IMR-90 (cell line): ENCODE measurements around the gene BRD4. TPM values are rescaled to one million over a fixed set of nuclear protein-coding genes. Genes with fewer than 3 reads are reported as not detected.

ENCODE experiments used
- ATAC-seq: fragments of 200-7000 bp; cut with Tn5 transposase; 2 replicates; pipeline ENCODE4 v1.9.1; 2020; ENCODE audit warnings: low read depth, mild to moderate bottlenecking, moderate library complexity
- BruUV-seq: library from RNA; stranded (reverse); fragments of 400-500 nt; replicated peaks from 2 replicates; lab custom pipeline; 2021; lab: Mats Ljungman, UMichigan
- CTCF ChIA-PET: fragments of 300-600 bp; formaldehyde crosslinking; extraction: SDS; loops from one replicate; lab custom pipeline; 2021; ENCODE audit warnings: antibody characterized with exemption; lab: Yijun Ruan, JAX
- POLR2A ChIA-PET: fragments of 300-600 bp; sonication (Branson Sonifier 250); formaldehyde crosslinking; loops from one replicate; lab custom pipeline; 2022; ENCODE audit warnings: antibody characterized with exemption; ENCODE audit not compliant: unreplicated experiment; lab: Charles Lee
- DNase-seq: peaks from one replicate; pipeline ENCODE4 v3.0.0; 2013
- H2AFZ ChIP-seq: replicated peaks from 2 replicates; pipeline ENCODE3; 2013; ENCODE audit warnings: low read length, mild to moderate bottlenecking; ENCODE audit not compliant: poor library complexity
- H2AK5ac ChIP-seq: 2 replicates; pipeline ENCODE4 v1.6.1; 2013; ENCODE audit warnings: low read depth, low read length, inconsistent platforms
- H2AK9ac ChIP-seq: replicated peaks from 2 replicates; pipeline ENCODE3; 2013; ENCODE audit warnings: mild to moderate bottlenecking, low read depth, low read length, moderate library complexity; ENCODE audit not compliant: poor library complexity
- H2BK120ac ChIP-seq: 2 replicates; pipeline ENCODE4 v1.6.1; 2013; ENCODE audit warnings: low read depth, low read length, inconsistent platforms
- H2BK15ac ChIP-seq: 3 replicates; pipeline ENCODE4 v1.6.1; 2013; ENCODE audit warnings: low read depth, low read length, inconsistent platforms
- H2BK20ac ChIP-seq: 2 replicates; pipeline ENCODE4 v1.6.1; 2013; ENCODE audit warnings: low read depth, mild to moderate bottlenecking, inconsistent platforms, low read length, moderate library complexity
- H2BK5ac ChIP-seq: 2 replicates; pipeline ENCODE4 v1.6.1; 2013; ENCODE audit warnings: mild to moderate bottlenecking, low read depth, low read length, inconsistent platforms; ENCODE audit not compliant: poor library complexity, severe bottlenecking
- H3K14ac ChIP-seq: replicated peaks from 2 replicates; pipeline ENCODE4 v1.6.1; 2013; ENCODE audit warnings: low read depth, low read length, inconsistent platforms
- H3K18ac ChIP-seq: 2 replicates; pipeline ENCODE4 v1.6.1; 2013; ENCODE audit warnings: low read depth, low read length, control low read depth
- H3K23ac ChIP-seq: 2 replicates; pipeline ENCODE4 v1.6.1; 2013; ENCODE audit warnings: low read depth, low read length, inconsistent platforms
- H3K27ac ChIP-seq: 2 replicates; pipeline ENCODE4 v1.5.1; 2013; ENCODE audit warnings: mild to moderate bottlenecking, control low read depth, low read length; ENCODE audit not compliant: insufficient read depth
- H3K27me3 ChIP-seq: 2 replicates; pipeline ENCODE4 v1.6.1; 2013; ENCODE audit warnings: low read length; ENCODE audit not compliant: control insufficient read depth, insufficient read depth
- H3K36me3 ChIP-seq: 2 replicates; pipeline ENCODE4 v1.6.1; 2013; ENCODE audit warnings: low read length, mixed read lengths; ENCODE audit not compliant: control insufficient read depth, insufficient read depth
- H3K4ac ChIP-seq: 2 replicates; pipeline ENCODE4 v1.6.1; 2013; ENCODE audit warnings: low read depth, low read length, inconsistent platforms
- H3K4me1 ChIP-seq: 2 replicates; pipeline ENCODE4 v1.6.1; 2013; ENCODE audit warnings: low read length, mixed read lengths; ENCODE audit not compliant: control insufficient read depth, insufficient read depth
- H3K4me2 ChIP-seq: 2 replicates; pipeline ENCODE4 v1.6.1; 2013; ENCODE audit warnings: low read depth, mild to moderate bottlenecking, control low read depth, low read length, moderate library complexity
- H3K4me3 ChIP-seq: 2 replicates; pipeline ENCODE4 v1.5.1; 2013; ENCODE audit warnings: low read depth, mild to moderate bottlenecking, control low read depth, low read length, moderate library complexity; ENCODE audit not compliant: insufficient read depth
- H3K56ac ChIP-seq: 2 replicates; pipeline ENCODE4 v1.6.1; 2013; ENCODE audit warnings: low read length, inconsistent platforms; ENCODE audit not compliant: insufficient read depth; ENCODE audit errors: extremely low read depth
- H3K79me1 ChIP-seq, 2 experiments: 2 replicates each; pipeline ENCODE4 v1.6.1; 2013; ENCODE audit warnings: low read length in 2 of 2, inconsistent platforms in 1 of 2, low read depth in 1 of 2
- H3K9ac ChIP-seq: 2 replicates; pipeline ENCODE4 v1.6.1; 2013; ENCODE audit warnings: low read depth, low read length, control low read depth
- H3K9me1 ChIP-seq: 2 replicates; pipeline ENCODE4 v1.6.1; 2013; ENCODE audit warnings: low read length, inconsistent platforms; ENCODE audit not compliant: insufficient read depth
- H3K9me3 ChIP-seq: 2 replicates; pipeline ENCODE4 v1.6.1; 2013; ENCODE audit warnings: low read length; ENCODE audit not compliant: control insufficient read depth, insufficient read depth
- H4K20me1 ChIP-seq: 2 replicates; pipeline ENCODE4 v1.6.1; 2013; ENCODE audit warnings: low read length, inconsistent platforms; ENCODE audit not compliant: insufficient read depth
- H4K5ac ChIP-seq: 2 replicates; pipeline ENCODE4 v1.6.1; 2013; ENCODE audit warnings: mild to moderate bottlenecking, low read depth, low read length, control low read depth
- H4K8ac ChIP-seq, 2 experiments: 2 replicates each; pipeline ENCODE4 v1.6.1; 2013; ENCODE audit warnings: low read depth in 2 of 2, low read length in 2 of 2, control low read depth in 1 of 2, inconsistent platforms in 1 of 2
- H4K91ac ChIP-seq: 2 replicates; pipeline ENCODE4 v1.6.1; 2013; ENCODE audit warnings: low read depth, low read length, inconsistent platforms; ENCODE audit not compliant: insufficient read depth
- CTCF ChIP-seq: conservative IDR thresholded peaks from 2 replicates; pipeline ENCODE4 v1.5.1; 2012; ENCODE audit warnings: mild to moderate bottlenecking, low read depth, low read length, improper control_type of control experiment
- FOS ChIP-seq: fragments of 150-350 bp; IDR thresholded peaks from 2 replicates; pipeline ENCODE4 v1.6.1; 2016; ENCODE audit warnings: low read depth, low read length
- MAFK ChIP-seq: IDR thresholded peaks from 2 replicates; pipeline ENCODE4 v1.6.1; 2012; ENCODE audit warnings: low read depth, low read length, improper control_type of control experiment
- RCOR1 ChIP-seq: IDR thresholded peaks from 2 replicates; pipeline ENCODE4 v1.6.1; 2012; ENCODE audit warnings: mild to moderate bottlenecking, low read length, improper control_type of control experiment; ENCODE audit not compliant: insufficient replicate concordance
- WGBS, 2 experiments: methylation state at CpG; one replicate each; pipeline versions ENCODE4 v1.1.5 to v1.1.7; 2013; ENCODE audit warnings: missing lambda C conversion rate in 2 of 2; ENCODE audit not compliant: insufficient read length in 1 of 2; ENCODE audit errors: extremely low coverage in 2 of 2; 5-methylcytosine and 5-hydroxymethylcytosine counted together
- dilution Hi-C: fragments of 300-500 bp; cut with HindIII; formaldehyde crosslinking; loops from one replicate; pipeline ENCODE4 v1.14.3; 2018; ENCODE audit warnings: low sequenced_read_pairs; ENCODE audit not compliant: unreplicated experiment
- in situ Hi-C: fragments of 300-500 bp; cut with MboI; formaldehyde crosslinking; loops from 3 replicates; pipeline ENCODE4 v1.14.3; 2019; ENCODE audit warnings: low sequenced_read_pairs, inconsistent platforms, mixed read lengths
- intact Hi-C: fragments of 100-400 bp; cut with micrococcal nuclease; formaldehyde crosslinking; loops from 2 replicates; pipeline ENCODE4 v1.10.0; 2022
- polyA plus RNA-seq, 3 experiments: library from polyadenylated mRNA; depleted of rRNA; stranded (reverse); fragments of >200 nt; gene quantifications; 2 replicates each; pipeline ENCODE4 v1.2.3, GENCODE V29; 2012; ENCODE audit warnings: low replicate concordance in 1 of 3
- total RNA-seq: library from RNA; depleted of rRNA; stranded (reverse); fragments of >200 nt; gene quantifications from 2 replicates; pipeline ENCODE4 v1.2.3, GENCODE V29; 2012

Gene BRD4
- total and polyA plus RNA-seq, 2 of the 4 experiments (the other 2 are of a cell fraction) = 7.0 to 21.1 TPM

- H3K36me3 ChIP-seq = peaks cover 40% of the 10 kb centered on the region
- in situ Hi-C loops = no loop called here
- no peak overlapping the region for H3K9ac ChIP-seq
- H4K8ac ChIP-seq = no peak overlapping the region
- no peak overlapping the region for H2AFZ ChIP-seq
- H3K23ac ChIP-seq = no peak overlapping the region
- peaks cover 7% of the 10 kb centered on the region for H3K9me1 ChIP-seq
- no peak overlapping the region for H3K56ac ChIP-seq
- H3K9me3 ChIP-seq = no peaks in the 10 kb centered on the region
- ATAC-seq (no peak), DNase-seq (no peak)
- peak overlapping the region; percentile 56 for H2AK9ac ChIP-seq
- POLR2A ChIA-PET = no interaction called here
- H2BK15ac ChIP-seq = no peak overlapping the region
- no TSS peak for BruUV-seq
- no peak overlapping the region for H2BK5ac ChIP-seq
- no peak overlapping the region for H4K91ac ChIP-seq
- no peak overlapping the region for H4K5ac ChIP-seq
- H4K20me1 ChIP-seq = peaks cover 55% of the 10 kb centered on the region
- no peak overlapping the region for H3K27ac ChIP-seq
- no peak overlapping the region for H2BK120ac ChIP-seq
- intact Hi-C loops = loop anchor here (10.0 kb wide), 1 partner anchor 269 kb away; the partner anchor contains the start of gene SYDE1
- CTCF ChIA-PET = no interaction called here
- H3K4ac ChIP-seq = no peak overlapping the region
- no peak overlapping the region for H3K4me2 ChIP-seq
- TF ChIP-seq MAFK (no peak), FOS (no peak), RCOR1 (no peak), CTCF (no peak)
- no peaks in the 10 kb centered on the region for H3K27me3 ChIP-seq
- no peak overlapping the region for H3K18ac ChIP-seq
- WGBS, 2 experiments = 98% methylated on average over 13 of the region's 21 CpGs; no CpG with 5 or more reads in 1 of the 2 experiments
- dilution Hi-C loops = no loop called here
- peaks cover 8% of the 10 kb centered on the region for H3K4me1 ChIP-seq
- H2AK5ac ChIP-seq = no peak overlapping the region
- H3K14ac ChIP-seq = no peak overlapping the region
- H3K4me3 ChIP-seq = no peak overlapping the region
- peaks cover 7 to 71% of the 10 kb centered on the region in 2 experiments for H3K79me1 ChIP-seq
- no peak overlapping the region for H2BK20ac ChIP-seq
These were observed 41.8 kb upstream of the BRD4 start for GRCh38 chr19:15374105-15374651.
